Suprapubic skin (tissue), 4 donors: ENCODE results near the gene RNF11. TPM values are rescaled to one million over a fixed set of nuclear protein-coding genes. Genes with fewer than 3 reads are reported as not detected.
A peak's percentile ranks its signal among the peaks of the same experiment; 100 is the strongest.
"Not testable (repeated sequence)": the region's sequence is repeated elsewhere in the genome, so short reads cannot be mapped to it uniquely, and the experiment has no call there.

ENCODE experiments used
- DNase-seq, 2 donors: peaks; one replicate each; pipeline ENCODE4 v3.0.0-alpha.2; 2019; ENCODE audit warnings: low spot score in 2 of 2
- H3K27ac ChIP-seq: fragments of 200-600 bp; sonication (generic); one replicate; pipeline ENCODE4 v1.5.1; 2019
- H3K27me3 ChIP-seq: fragments of 200-600 bp; sonication (generic); one replicate; pipeline ENCODE4 v1.5.1; 2019
- H3K36me3 ChIP-seq: fragments of 200-600 bp; sonication (generic); one replicate; pipeline ENCODE4 v1.5.1; 2019
- H3K4me1 ChIP-seq: fragments of 200-600 bp; sonication (generic); one replicate; pipeline ENCODE4 v1.5.1; 2019
- H3K4me3 ChIP-seq: fragments of 200-600 bp; sonication (generic); one replicate; pipeline ENCODE4 v1.5.1; 2019; ENCODE audit warnings: mild to moderate bottlenecking
- H3K9me3 ChIP-seq: fragments of 200-600 bp; sonication (generic); one replicate; pipeline ENCODE4 v1.5.1; 2019
- CTCF ChIP-seq, 2 donors: fragments of 200-600 bp in 1 of 2; fragments of 450-650 bp in 1 of 2; sonication (generic) in 1 of 2; IDR thresholded peaks; one replicate each; pipeline ENCODE4 v1.5.1; 2016 to 2019; ENCODE audit warnings: antibody characterized with exemption in 2 of 2, mild to moderate bottlenecking in 1 of 2, moderate library complexity in 1 of 2
- EP300 ChIP-seq: sonication (generic); formaldehyde crosslinking; IDR thresholded peaks from one replicate; pipeline ENCODE4 v1.6.1; 2017; ENCODE audit warnings: antibody characterized with exemption
- POLR2A ChIP-seq, 2 donors: fragments of 450-650 bp; IDR thresholded peaks; one replicate each; pipeline ENCODE4 v1.6.1; 2017; ENCODE audit warnings: antibody characterized with exemption in 2 of 2, mild to moderate bottlenecking in 2 of 2, moderate library complexity in 2 of 2
- POLR2AphosphoS5 ChIP-seq, 3 donors: sonication (generic); formaldehyde crosslinking; IDR thresholded peaks; one replicate each; pipeline ENCODE4 v1.6.1; 2017; ENCODE audit warnings: antibody characterized with exemption in 3 of 3
- WGBS: methylation state at CpG from one replicate; pipeline ENCODE4 v1.1.5; 2018; 5-methylcytosine and 5-hydroxymethylcytosine counted together
- total RNA-seq, 4 donors: library from RNA; depleted of rRNA; stranded (reverse); fragments of >200 nt; gene quantifications; one replicate each; pipeline ENCODE4 v1.1.0, GENCODE V29; 2016

RNF11 gene
- total RNA-seq, 4 donors from 2014 or later: 80.8 to 93.1 (median 81.5) TPM

GRCh38 chr1:51230501-51231078 is 5.5 kb upstream of the RNF11 start:
- TF ChIP-seq POLR2A (IDR thresholded peaks at IDR 0.05): no peak
- no peak for TF ChIP-seq CTCF (IDR thresholded peaks at IDR 0.05)
- no peak for TF ChIP-seq EP300
- TF ChIP-seq POLR2AphosphoS5 (IDR thresholded peaks at IDR 0.05): no peak
- no peak overlapping the region for H3K27ac ChIP-seq

GRCh38 chr1:51231120-51231519 is 5.0 kb upstream of the RNF11 start:
- no peaks in the 10 kb centered on the region for H3K27me3 ChIP-seq
- 69% methylated on average over 3 of the region's 3 CpGs for WGBS
- TF ChIP-seq POLR2A (IDR thresholded peaks at IDR 0.05) (no peak), POLR2AphosphoS5 (IDR thresholded peaks at IDR 0.05) (no peak), CTCF (IDR thresholded peaks at IDR 0.05) (no peak), EP300 (no peak)
- H3K27ac ChIP-seq: no peak overlapping the region
- no peak overlapping the region for H3K4me3 ChIP-seq
- H3K9me3 ChIP-seq: no peaks in the 10 kb centered on the region
- peaks cover 16% of the 10 kb centered on the region for H3K4me1 ChIP-seq
- no peaks in the 10 kb centered on the region for H3K36me3 ChIP-seq
- DNase-seq: no peak

More at GRCh38 chr1:51230501-51231078, 5.5 kb upstream of the RNF11 start:
- H3K27me3 ChIP-seq: no peaks in the 10 kb centered on the region
- no peak overlapping the region for H3K4me3 ChIP-seq
- no peak for DNase-seq
- H3K9me3 ChIP-seq: no peaks in the 10 kb centered on the region
- no peaks in the 10 kb centered on the region for H3K36me3 ChIP-seq
- H3K4me1 ChIP-seq: peaks cover 13% of the 10 kb centered on the region
- WGBS: 83% methylated on average over 5 of the region's 5 CpGs

- TF ChIP-seq POLR2A (IDR thresholded peaks at IDR 0.05) (no peak), POLR2AphosphoS5 (IDR thresholded peaks at IDR 0.05) (no peak), EP300 (no peak), CTCF (IDR thresholded peaks at IDR 0.05) (no peak)
Observed at GRCh38 chr1:51231896-51232295, 4.2 kb upstream of the RNF11 start.

GRCh38 chr1:51234236-51234635 is 1.8 kb upstream of the RNF11 start:
- H3K9me3 ChIP-seq, DNase-seq, H3K27ac ChIP-seq, H3K36me3 ChIP-seq, H3K27me3 ChIP-seq, H3K4me3 ChIP-seq: not testable (repeated sequence)
- 86% methylated on average over 7 of the region's 7 CpGs for WGBS
- peaks cover 34% of the 10 kb centered on the region for H3K4me1 ChIP-seq

More at GRCh38 chr1:51231896-51232295, 4.2 kb upstream of the RNF11 start:
- DNase-seq: no peak
- Histone ChIP-seq H3K4me1 (peaks cover 16% of the 10 kb centered on the region), H3K9me3 (no peaks in the 10 kb centered on the region), H3K36me3 (no peaks in the 10 kb centered on the region), H3K27ac (no peak overlapping the region), H3K27me3 (no peaks in the 10 kb centered on the region), H3K4me3 (no peak overlapping the region)

- WGBS: 62% methylated on average over 8 of the region's 8 CpGs
- Histone ChIP-seq H3K4me1 (peaks cover 40% of the 10 kb centered on the region), H3K27ac (peak overlapping the region; percentile 95), H3K27me3 (no peaks in the 10 kb centered on the region), H3K9me3 (no peaks in the 10 kb centered on the region), H3K36me3 (no peaks in the 10 kb centered on the region), H3K4me3 (peak overlapping the region; percentile 96)
- peak in 1 of 2 donors; percentile 79 for DNase-seq
- TF ChIP-seq POLR2AphosphoS5 (IDR thresholded peaks at IDR 0.05) (no peak), POLR2A (IDR thresholded peaks at IDR 0.05) (no peak)
Observed at GRCh38 chr1:51234721-51235425, 1.2 kb upstream of the RNF11 start.

GRCh38 chr1:51236531-51237350 is 668 bp downstream of the RNF11 start:
- H3K9me3 ChIP-seq: no peaks in the 10 kb centered on the region
- no peaks in the 10 kb centered on the region for H3K27me3 ChIP-seq
- TF ChIP-seq CTCF (IDR thresholded peaks at IDR 0.05) (no peak), EP300 (no peak), POLR2AphosphoS5 (IDR thresholded peaks at IDR 0.05) (no peak), POLR2A (IDR thresholded peaks at IDR 0.05) (no peak)
- H3K4me3 ChIP-seq: peak overlapping the region; percentile 96
- no peaks in the 10 kb centered on the region for H3K36me3 ChIP-seq
- H3K27ac ChIP-seq: peak overlapping the region; percentile 95
- peak in 1 of 2 donors; percentile 77 for DNase-seq
- H3K4me1 ChIP-seq: peaks cover 53% of the 10 kb centered on the region
- WGBS: under 1% methylated on average over 25 of the region's 54 CpGs
